DOHH2 (cell line): ENCODE results near the gene ARL6IP6.

ENCODE experiments used
- H3F3A ChIP-seq: fragments of 200-600 bp; sonication (generic), shearing (Covaris generic); 2 replicates; pipeline ENCODE4 v1.6.0; 2016; ENCODE audit warnings: antibody characterized with exemption, mild to moderate bottlenecking; ENCODE audit not compliant: control insufficient read depth, insufficient read depth
- H3K27ac ChIP-seq: fragments of 200-600 bp; sonication (generic); 2 replicates; pipeline ENCODE4 v1.5.1; 2014; ENCODE audit warnings: low read depth, mild to moderate bottlenecking, low read length, moderate library complexity
- H3K27me3 ChIP-seq: fragments of 200-600 bp; sonication (generic); 2 replicates; pipeline ENCODE4 v1.6.1; 2014; ENCODE audit warnings: mild to moderate bottlenecking, low read length, mixed read lengths; ENCODE audit not compliant: control insufficient read depth
- H3K36me3 ChIP-seq: fragments of 200-600 bp; sonication (generic); 2 replicates; pipeline ENCODE4 v1.6.1; 2014; ENCODE audit warnings: mild to moderate bottlenecking, low read length, moderate library complexity, mixed read lengths; ENCODE audit not compliant: control insufficient read depth
- H3K4me1 ChIP-seq: fragments of 200-600 bp; sonication (generic); 2 replicates; pipeline ENCODE4 v1.6.1; 2014; ENCODE audit warnings: mild to moderate bottlenecking, low read length, mixed read lengths; ENCODE audit not compliant: control insufficient read depth
- H3K4me2 ChIP-seq: fragments of 200-600 bp; sonication (generic); 2 replicates; pipeline ENCODE4 v1.6.0; 2014; ENCODE audit warnings: mild to moderate bottlenecking, low read length, moderate library complexity
- H3K4me3 ChIP-seq: fragments of 200-600 bp; sonication (generic); 2 replicates; pipeline ENCODE4 v1.5.1; 2014; ENCODE audit warnings: mild to moderate bottlenecking, low read length, mixed read lengths
- H3K79me2 ChIP-seq: fragments of 200-600 bp; sonication (generic); 2 replicates; pipeline ENCODE4 v1.6.1; 2014; ENCODE audit warnings: mild to moderate bottlenecking, low read length, mixed read lengths; ENCODE audit not compliant: control insufficient read depth
- H3K9me2 ChIP-seq: fragments of 200-600 bp; sonication (generic); replicated peaks from 2 replicates; pipeline ENCODE4 v1.6.1; 2014; ENCODE audit warnings: mild to moderate bottlenecking, low read length, mixed read lengths; ENCODE audit not compliant: control insufficient read depth
- H3K9me3 ChIP-seq: fragments of 200-600 bp; sonication (generic); 2 replicates; pipeline ENCODE4 v1.6.1; 2014; ENCODE audit warnings: antibody characterized with exemption, low read length, mixed read lengths; ENCODE audit not compliant: control insufficient read depth, insufficient read depth
- H4K20me1 ChIP-seq: fragments of 200-600 bp; sonication (generic); 2 replicates; pipeline ENCODE4 v1.6.0; 2014; ENCODE audit warnings: low read depth, mild to moderate bottlenecking, antibody characterized with exemption, low read length, moderate library complexity; ENCODE audit not compliant: control insufficient read depth, insufficient read depth
- EZH2phosphoT487 ChIP-seq: fragments of 200-600 bp; sonication (generic); IDR thresholded peaks from 2 replicates; pipeline ENCODE4 v1.6.1; 2017; ENCODE audit warnings: borderline replicate concordance, mild to moderate bottlenecking, antibody characterized with exemption, low read length, moderate library complexity, mixed read lengths
- TF ChIP-seq, protein P1 (sequence below): fragments of 200-600 bp; sonication (generic); IDR thresholded peaks from one replicate; pipeline ENCODE4 v1.5.1; 2014; ENCODE audit warnings: antibody characterized with exemption, mild to moderate bottlenecking, low read depth, low read length; ENCODE audit not compliant: poor library complexity, severe bottlenecking

The ARL6IP6 gene

DNA sequence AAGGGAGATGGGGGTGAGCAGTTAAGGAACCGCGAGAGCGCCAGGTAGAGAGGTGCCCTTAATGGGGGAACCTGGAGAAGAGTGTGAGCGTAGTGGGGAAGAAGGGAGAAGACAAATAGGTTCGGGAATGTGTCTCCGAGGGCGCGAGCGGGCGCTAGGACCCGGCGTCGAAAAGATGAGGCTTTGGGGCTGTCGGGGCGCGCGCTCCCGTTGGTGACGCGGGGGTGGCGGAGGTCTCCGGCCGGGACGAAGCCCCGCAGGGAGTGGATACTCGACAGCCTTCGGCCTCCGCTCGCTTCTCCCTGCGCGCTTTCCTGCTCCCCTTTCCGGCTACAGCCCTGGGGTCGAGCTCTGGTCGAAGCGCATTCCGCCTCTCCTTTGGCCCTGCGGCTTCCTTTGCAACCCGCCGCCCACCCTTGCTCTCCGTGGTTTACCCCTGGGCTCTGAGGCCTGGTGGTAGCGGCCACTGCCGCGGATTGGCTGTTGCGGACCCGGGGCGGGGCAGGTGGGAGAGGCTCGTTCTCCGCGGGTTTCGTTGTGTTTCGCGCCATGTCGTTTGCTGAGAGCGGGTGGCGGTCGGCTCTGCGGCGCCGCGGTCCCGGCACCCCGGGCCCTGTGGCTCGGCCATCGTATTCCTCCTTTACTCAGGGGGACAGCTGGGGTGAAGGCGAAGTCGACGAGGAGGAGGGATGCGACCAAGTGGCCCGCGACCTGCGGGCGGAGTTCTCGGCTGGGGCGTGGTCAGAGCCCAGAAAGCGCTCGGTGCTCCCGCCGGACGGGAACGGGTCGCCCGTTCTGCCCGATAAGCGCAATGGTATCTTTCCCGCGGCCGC is at the start of gene ARL6IP6:
TSS of gene ARL6IP6 (plus strand) at position 545 of the 833 bp plus-strand sequence. CDS start at position 550, 5 bp downstream.
- Histone ChIP-seq H3K9me3 (no peaks in the 10 kb centered on the region), H3K27me3 (no peaks in the 10 kb centered on the region), H3F3A (no peaks in the 10 kb centered on the region), H3K36me3 (peaks cover 86% of the 10 kb centered on the region), H4K20me1 (peaks cover 31% of the 10 kb centered on the region), H3K79me2 (peaks cover 88% of the 10 kb centered on the region), H3K4me2 (peak within 1 kb of the TSS; percentile 77), H3K4me3 (peak within 1 kb of the TSS; percentile 97), H3K27ac (peak within 1 kb of the TSS; percentile 88), H3K9me2 (no peaks in the 10 kb centered on the region), H3K4me1 (peaks cover 39% of the 10 kb centered on the region)
- no peak for TF ChIP-seq EZH2phosphoT487
- TF ChIP-seq, protein P1, sequence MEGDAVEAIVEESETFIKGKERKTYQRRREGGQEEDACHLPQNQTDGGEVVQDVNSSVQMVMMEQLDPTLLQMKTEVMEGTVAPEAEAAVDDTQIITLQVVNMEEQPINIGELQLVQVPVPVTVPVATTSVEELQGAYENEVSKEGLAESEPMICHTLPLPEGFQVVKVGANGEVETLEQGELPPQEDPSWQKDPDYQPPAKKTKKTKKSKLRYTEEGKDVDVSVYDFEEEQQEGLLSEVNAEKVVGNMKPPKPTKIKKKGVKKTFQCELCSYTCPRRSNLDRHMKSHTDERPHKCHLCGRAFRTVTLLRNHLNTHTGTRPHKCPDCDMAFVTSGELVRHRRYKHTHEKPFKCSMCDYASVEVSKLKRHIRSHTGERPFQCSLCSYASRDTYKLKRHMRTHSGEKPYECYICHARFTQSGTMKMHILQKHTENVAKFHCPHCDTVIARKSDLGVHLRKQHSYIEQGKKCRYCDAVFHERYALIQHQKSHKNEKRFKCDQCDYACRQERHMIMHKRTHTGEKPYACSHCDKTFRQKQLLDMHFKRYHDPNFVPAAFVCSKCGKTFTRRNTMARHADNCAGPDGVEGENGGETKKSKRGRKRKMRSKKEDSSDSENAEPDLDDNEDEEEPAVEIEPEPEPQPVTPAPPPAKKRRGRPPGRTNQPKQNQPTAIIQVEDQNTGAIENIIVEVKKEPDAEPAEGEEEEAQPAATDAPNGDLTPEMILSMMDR = no peak

DNA sequence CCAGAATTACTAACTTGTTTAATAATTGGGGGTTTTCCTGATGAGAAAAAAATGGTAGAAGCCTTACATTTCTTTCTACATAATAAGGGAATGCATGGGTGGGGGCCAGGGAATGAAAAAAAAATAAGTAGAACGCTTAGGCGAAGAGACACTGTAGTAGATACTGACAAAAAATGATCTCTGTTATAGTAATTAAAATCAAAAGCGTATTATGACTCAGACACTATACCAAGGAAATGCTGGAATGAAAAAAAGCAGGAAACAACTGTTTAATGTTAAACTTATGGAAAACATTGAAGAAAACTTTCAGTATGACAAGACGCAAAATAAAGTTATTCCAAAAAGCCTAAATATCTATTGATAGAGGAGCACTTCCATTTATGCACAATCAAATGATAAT is 44.1 kb upstream of the ARL6IP6 start:
- no peaks in the 10 kb centered on the region for H3K9me2 ChIP-seq
- no peaks in the 10 kb centered on the region for H3K9me3 ChIP-seq
- H3K27me3 ChIP-seq = no peaks in the 10 kb centered on the region
- H4K20me1 ChIP-seq = no peaks in the 10 kb centered on the region; the same call in 1 of the 2 replicates
- H3K4me1 ChIP-seq = no peaks in the 10 kb centered on the region
- H3K4me2 ChIP-seq = no peak overlapping the region
- H3K79me2 ChIP-seq = no peaks in the 10 kb centered on the region
- peaks cover 3% of the 10 kb centered on the region; the same call in 1 of the 2 replicates for H3F3A ChIP-seq
- no peak overlapping the region for H3K4me3 ChIP-seq
- TF ChIP-seq, protein P1 = no peak
- no peak for TF ChIP-seq EZH2phosphoT487
- H3K36me3 ChIP-seq = peaks cover 98% of the 10 kb centered on the region
- H3K27ac ChIP-seq = no peak overlapping the region

DNA sequence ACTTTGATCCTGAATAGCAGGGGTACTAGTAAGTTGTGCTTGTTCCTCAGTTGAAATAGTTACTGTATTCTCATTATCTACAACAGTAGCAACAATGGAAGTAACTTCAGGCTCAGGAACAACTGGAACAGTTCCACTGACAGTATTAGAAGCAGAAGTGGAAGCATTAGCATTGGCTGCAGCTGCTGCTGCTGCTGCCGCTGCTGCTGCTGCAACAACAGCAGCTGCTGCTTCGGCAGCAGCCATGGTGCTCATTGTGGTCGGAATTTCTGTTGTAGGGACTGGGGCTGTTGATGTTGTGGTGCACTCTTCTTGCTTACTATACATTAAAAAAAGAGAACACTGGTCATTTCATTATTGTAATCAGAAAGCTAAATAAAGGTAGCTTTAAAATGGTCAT is 42.0 kb upstream of the ARL6IP6 start:
- Histone ChIP-seq H3K9me3 (no peaks in the 10 kb centered on the region), H3K27me3 (no peaks in the 10 kb centered on the region), H3K4me1 (no peaks in the 10 kb centered on the region), H3K36me3 (peaks cover 99% of the 10 kb centered on the region), H3K9me2 (no peaks in the 10 kb centered on the region), H3F3A (peaks cover 3% of the 10 kb centered on the region; the same call in 1 of the 2 replicates), H4K20me1 (no peaks in the 10 kb centered on the region; the same call in 1 of the 2 replicates), H3K79me2 (no peaks in the 10 kb centered on the region), H3K4me2 (no peak overlapping the region), H3K4me3 (no peak overlapping the region), H3K27ac (no peak overlapping the region)
- TF ChIP-seq, protein P1 = no peak
- no peak for TF ChIP-seq EZH2phosphoT487
